NB4 (cell line): Measurements from ENCODE around the gene BAK1.

ENCODE experiments used
- DNase-seq: peaks from one replicate; pipeline ENCODE4 v3.0.0; 2010; ENCODE audit warnings: low read depth
- H3K4me3 ChIP-seq: one replicate; pipeline ENCODE4 v1.5.1; 2011; ENCODE audit warnings: mild to moderate bottlenecking, low read depth, low read length, moderate library complexity
- MYC ChIP-seq: IDR thresholded peaks from 2 replicates; pipeline ENCODE4 v1.6.1; 2011; ENCODE audit warnings: low read depth, low read length
- POLR2A ChIP-seq: IDR thresholded peaks from 2 replicates; pipeline ENCODE4 v1.6.1; 2011; ENCODE audit warnings: mild to moderate bottlenecking; ENCODE audit not compliant: insufficient read length; ENCODE audit errors: extremely low read depth
- TF ChIP-seq, protein P1 (sequence below): IDR thresholded peaks from 2 replicates; pipeline ENCODE4 v1.6.1; 2011; ENCODE audit warnings: low read depth, low read length
- TF ChIP-seq, protein P2 (sequence below): IDR thresholded peaks from one replicate; pipeline ENCODE4 v1.5.1; 2012; ENCODE audit warnings: low read depth, low read length

BAK1 gene

DNA sequence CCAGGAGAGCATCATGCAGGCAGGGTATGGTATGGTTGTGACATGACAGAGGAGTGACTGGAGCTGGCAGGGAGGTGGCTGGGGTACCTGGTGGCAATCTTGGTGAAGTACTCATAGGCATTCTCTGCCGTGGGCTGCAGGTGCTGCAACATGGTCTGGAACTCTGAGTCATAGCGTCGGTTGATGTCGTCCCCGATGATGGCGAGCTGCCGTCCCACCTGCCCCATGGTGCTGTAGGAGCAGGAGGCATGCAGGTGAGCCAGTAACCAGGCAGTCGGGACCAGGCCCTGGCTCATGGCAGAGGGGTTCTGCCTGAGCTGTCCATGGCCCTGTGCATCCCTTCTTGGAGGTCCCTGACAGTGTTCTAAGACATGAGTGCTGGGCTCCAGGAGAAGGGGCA, 4.9 kb downstream of the BAK1 start:
- TF ChIP-seq, protein P1, sequence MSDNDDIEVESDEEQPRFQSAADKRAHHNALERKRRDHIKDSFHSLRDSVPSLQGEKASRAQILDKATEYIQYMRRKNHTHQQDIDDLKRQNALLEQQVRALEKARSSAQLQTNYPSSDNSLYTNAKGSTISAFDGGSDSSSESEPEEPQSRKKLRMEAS = no peak
- TF ChIP-seq MYC (no peak), POLR2A (no peak)
- TF ChIP-seq, protein P2, sequence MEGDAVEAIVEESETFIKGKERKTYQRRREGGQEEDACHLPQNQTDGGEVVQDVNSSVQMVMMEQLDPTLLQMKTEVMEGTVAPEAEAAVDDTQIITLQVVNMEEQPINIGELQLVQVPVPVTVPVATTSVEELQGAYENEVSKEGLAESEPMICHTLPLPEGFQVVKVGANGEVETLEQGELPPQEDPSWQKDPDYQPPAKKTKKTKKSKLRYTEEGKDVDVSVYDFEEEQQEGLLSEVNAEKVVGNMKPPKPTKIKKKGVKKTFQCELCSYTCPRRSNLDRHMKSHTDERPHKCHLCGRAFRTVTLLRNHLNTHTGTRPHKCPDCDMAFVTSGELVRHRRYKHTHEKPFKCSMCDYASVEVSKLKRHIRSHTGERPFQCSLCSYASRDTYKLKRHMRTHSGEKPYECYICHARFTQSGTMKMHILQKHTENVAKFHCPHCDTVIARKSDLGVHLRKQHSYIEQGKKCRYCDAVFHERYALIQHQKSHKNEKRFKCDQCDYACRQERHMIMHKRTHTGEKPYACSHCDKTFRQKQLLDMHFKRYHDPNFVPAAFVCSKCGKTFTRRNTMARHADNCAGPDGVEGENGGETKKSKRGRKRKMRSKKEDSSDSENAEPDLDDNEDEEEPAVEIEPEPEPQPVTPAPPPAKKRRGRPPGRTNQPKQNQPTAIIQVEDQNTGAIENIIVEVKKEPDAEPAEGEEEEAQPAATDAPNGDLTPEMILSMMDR = no peak
- no peak for DNase-seq
- H3K4me3 ChIP-seq = no peak overlapping the region

DNA sequence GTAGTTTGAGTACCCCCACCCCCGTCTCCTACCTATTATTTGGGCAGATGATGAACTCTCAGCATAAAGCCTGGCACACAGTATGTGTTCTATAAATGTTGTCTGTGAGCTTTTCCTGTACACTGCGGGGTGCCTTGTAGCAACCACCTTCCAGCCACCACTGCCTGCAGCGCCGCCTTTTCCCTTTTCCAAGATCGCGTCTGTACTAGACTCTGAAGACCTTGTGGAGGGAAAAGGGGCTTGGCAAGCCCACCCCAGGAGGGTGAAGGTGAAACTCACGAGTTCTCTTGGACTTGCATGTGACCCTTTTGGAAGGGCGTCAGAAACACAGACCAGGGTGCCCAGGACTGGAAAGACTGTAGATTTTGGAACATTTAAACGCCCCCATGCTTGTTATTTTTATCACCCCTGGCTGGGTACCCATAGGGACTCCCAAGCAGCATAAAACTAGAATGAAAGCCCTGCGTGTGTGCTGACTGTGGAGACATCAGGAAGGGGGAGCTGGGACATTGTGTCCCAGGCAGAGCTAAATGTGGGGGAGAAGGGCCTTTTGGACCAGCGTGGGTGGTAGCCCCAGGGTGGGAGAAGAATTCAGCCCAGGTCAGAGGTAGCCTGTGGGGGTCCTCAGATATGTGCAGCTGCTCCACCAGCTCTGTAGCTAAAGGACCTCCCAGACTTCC, 8.3 kb downstream of the BAK1 start:
- H3K4me3 ChIP-seq = peak overlapping the region; percentile 51
- no peak for DNase-seq
- TF ChIP-seq POLR2A (no peak), MYC (no peak)
- TF ChIP-seq, protein P1 = no peak
- TF ChIP-seq, protein P2 = no peak

DNA sequence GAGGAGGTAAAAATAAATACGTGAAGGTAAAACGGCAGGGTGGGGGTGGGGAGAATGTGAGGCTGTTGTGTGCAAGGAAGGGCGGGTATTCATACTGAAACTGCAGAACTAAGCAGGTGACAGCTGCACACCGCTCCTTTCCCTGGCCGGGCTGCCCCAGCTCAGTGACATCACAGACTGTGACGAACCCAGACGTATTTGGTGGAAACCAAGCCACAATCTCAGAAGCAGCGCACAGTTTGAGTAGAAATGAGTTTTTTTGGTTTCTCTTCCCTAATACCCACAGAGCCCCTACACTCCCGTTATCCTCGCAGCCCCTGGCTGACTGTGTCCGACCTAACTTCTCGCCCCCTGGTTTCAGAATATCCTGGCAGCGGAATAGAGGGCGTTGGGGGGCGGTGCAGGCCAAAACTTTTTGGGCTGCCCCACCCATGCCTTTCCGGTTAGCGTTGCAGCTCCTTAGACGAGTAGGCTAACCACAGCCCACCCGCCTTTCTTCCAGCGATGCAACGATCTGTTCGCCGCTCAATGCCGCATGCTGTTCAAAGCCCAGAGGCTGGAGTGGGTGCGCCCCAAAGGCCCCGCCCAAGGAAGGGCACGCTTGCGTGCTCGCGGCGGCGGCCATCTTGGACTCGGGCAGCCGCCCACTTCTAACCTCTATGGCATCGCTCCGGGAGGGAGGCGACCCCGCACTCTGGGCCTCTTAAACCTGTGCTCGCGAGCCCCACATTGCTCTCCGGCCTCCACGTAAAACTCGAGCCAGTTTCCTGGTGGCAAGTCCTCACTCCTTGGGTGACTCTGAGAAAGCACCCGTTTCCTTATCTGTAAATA, 9.1 kb downstream of the BAK1 start:
- TF ChIP-seq POLR2A (peak; percentile 56), MYC (peak; percentile 75)
- TF ChIP-seq, protein P1 = peak; percentile 85
- TF ChIP-seq, protein P2 = no peak
- peak overlapping the region; percentile 79 for H3K4me3 ChIP-seq
- peak; percentile 97 for DNase-seq

DNA sequence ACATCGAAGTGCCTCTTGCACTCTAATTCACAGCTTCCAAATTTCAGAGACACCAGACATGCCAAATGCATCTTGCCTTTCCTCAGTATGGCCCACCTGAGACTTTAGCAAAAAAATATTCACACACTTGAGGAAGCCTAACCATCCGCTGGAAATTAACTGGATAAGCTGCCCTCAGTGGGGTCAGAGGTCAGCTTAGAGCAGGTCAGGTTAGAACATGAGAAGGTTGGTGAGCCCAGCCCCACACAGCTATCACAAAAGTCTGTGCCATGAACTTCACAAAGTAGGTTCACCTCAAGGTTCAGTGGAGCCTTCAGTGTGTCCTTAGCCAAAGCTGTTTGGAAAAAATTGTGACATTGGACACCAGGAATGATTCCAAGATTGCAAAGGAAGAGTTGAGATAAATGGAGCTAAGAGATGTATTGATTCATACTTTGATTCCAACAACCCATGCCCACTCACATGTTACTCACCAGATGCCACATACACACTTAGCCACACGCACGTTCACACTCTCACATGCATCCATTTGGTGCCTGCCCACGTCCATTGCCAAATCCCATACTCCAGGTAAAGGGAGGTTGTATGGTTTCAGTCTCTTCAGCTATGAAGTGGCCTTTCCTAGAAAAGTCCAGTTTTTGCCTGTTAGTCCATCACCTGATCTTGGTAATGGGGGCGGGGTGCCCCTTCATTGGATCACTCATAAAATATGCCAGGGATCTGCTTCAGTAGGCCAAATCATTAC, 11.1 kb downstream of the BAK1 start:
- TF ChIP-seq, protein P1 = no peak
- TF ChIP-seq POLR2A (no peak), MYC (no peak)
- TF ChIP-seq, protein P2 = no peak
- no peak for DNase-seq
- H3K4me3 ChIP-seq = no peak overlapping the region

DNA sequence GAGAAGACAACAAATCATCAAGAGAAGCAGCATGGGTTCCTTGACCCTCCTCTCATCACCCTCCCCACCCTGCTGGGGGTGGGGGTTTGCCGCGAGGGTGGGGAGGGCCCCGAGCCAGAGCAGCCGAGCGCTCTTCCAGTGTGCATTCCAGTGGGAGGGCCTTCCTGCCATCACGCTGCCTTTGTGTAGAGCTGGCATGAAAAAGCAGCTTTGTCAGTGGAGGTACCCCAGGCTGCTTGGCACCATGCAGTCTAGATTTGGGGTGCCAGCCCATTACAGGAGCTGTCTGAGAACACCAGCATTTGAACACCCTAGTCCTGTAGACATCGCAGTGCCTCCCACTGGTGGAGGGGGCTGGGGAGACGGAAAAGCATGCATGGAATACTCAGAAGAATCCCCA, 12.2 kb downstream of the BAK1 start:
- DNase-seq = no peak
- no peak overlapping the region for H3K4me3 ChIP-seq
- TF ChIP-seq POLR2A (no peak), MYC (no peak)
- TF ChIP-seq, protein P1 = no peak
- TF ChIP-seq, protein P2 = no peak
